ENCODE results near the gene SKAP1.
"Not testable (repeated sequence)": the region's sequence is repeated elsewhere in the genome, so short reads cannot be mapped to it uniquely, and the experiment has no call there.

SKAP1 gene

GRCh38 chr17:48429638-48430586 is at the start of gene SKAP1:
SKAP1 (minus strand) TSS chr17:48430214.
- DNase-seq: peak; percentile 59

- no peak for DNase-seq
Observed at GRCh38 chr17:48479014-48479402, 49.0 kb upstream of the SKAP1 start.

- DNase-seq: peak; percentile 49
Observed at GRCh38 chr17:48478224-48479013, 48.4 kb upstream of the SKAP1 start.

GRCh38 chr17:48477221-48477620 is 47.2 kb upstream of the SKAP1 start:
- no peak for DNase-seq

- DNase-seq: peak; percentile 29
Observed at GRCh38 chr17:48472411-48473281, 42.6 kb upstream of the SKAP1 start.

- DNase-seq: no peak
Observed at GRCh38 chr17:48471817-48472410, 41.9 kb upstream of the SKAP1 start.

GRCh38 chr17:48470388-48471034 is 40.5 kb upstream of the SKAP1 start:
- no peak for DNase-seq

- no peak for DNase-seq
Observed at GRCh38 chr17:48469227-48469626, 39.2 kb upstream of the SKAP1 start.

GRCh38 chr17:48468299-48468698 is 38.3 kb upstream of the SKAP1 start:
- no peak for DNase-seq

GRCh38 chr17:48465884-48466283 is 35.9 kb upstream of the SKAP1 start:
- no peak for DNase-seq

- no peak for DNase-seq
Observed at GRCh38 chr17:48463526-48463925, 33.5 kb upstream of the SKAP1 start.

GRCh38 chr17:48462946-48463345 is 32.9 kb upstream of the SKAP1 start:
- DNase-seq: no peak

GRCh38 chr17:48460052-48460451 is 30.0 kb upstream of the SKAP1 start:
- no peak for DNase-seq

GRCh38 chr17:48459070-48459844 is 29.2 kb upstream of the SKAP1 start:
- DNase-seq: no peak

- peak; percentile 77 for DNase-seq
Observed at GRCh38 chr17:48457080-48457836, 27.2 kb upstream of the SKAP1 start.

GRCh38 chr17:48456589-48456988 is 26.6 kb upstream of the SKAP1 start:
- no peak for DNase-seq

GRCh38 chr17:48455791-48456190 is 25.8 kb upstream of the SKAP1 start:
- no peak for DNase-seq

- no peak for DNase-seq
Observed at GRCh38 chr17:48453447-48453846, 23.4 kb upstream of the SKAP1 start.

- DNase-seq: no peak
Observed at GRCh38 chr17:48451489-48451888, 21.5 kb upstream of the SKAP1 start.

- DNase-seq: not testable (repeated sequence)
Observed at GRCh38 chr17:48449335-48449734, 19.3 kb upstream of the SKAP1 start.
